Activated T-cell treated with anti-CD3 and anti-CD28 coated beads, Interleukin-2, amount 50 U/mL, for 72 hours (primary cell): Measurements from ENCODE around the gene RNLS. TPM values are rescaled to one million over a fixed set of nuclear protein-coding genes. Genes with fewer than 3 reads are reported as not detected.

Experiments
- ATAC-seq, 2 donors: fragments of 150-1000 bp; cut with Tn5 transposase; replicated peaks in 1 of 2; 2 replicates each; pipeline ENCODE4 v1.10.0; 2021; ENCODE audit warnings: moderate library complexity in 2 of 2, mild to moderate bottlenecking in 1 of 2
- DNase-seq, 2 donors: peaks; one replicate each; pipeline ENCODE4 v3.0.0; 2021 to 2022; ENCODE audit warnings: mixed read lengths in 1 of 2
- H3K27ac Mint-ChIP-seq: one replicate; pipeline ENCODE4 v1.8.0; 2022; ENCODE audit warnings: mild to moderate bottlenecking, moderate library complexity, mixed read lengths
- H3K27me3 Mint-ChIP-seq: one replicate; pipeline ENCODE4 v1.8.0; 2022; ENCODE audit warnings: low read depth, mixed read lengths
- H3K36me3 Mint-ChIP-seq, 2 donors: one replicate each; pipeline ENCODE4 v1.8.0; 2022; ENCODE audit warnings: mixed read lengths in 2 of 2, mild to moderate bottlenecking in 1 of 2; ENCODE audit not compliant: insufficient read depth in 2 of 2
- H3K4me1 Mint-ChIP-seq: one replicate; pipeline ENCODE4 v1.8.0; 2022; ENCODE audit warnings: low read depth, mixed read lengths
- H3K4me3 Mint-ChIP-seq, 2 donors: one replicate each; pipeline ENCODE4 v1.8.0; 2022; ENCODE audit warnings: mild to moderate bottlenecking in 2 of 2, mixed read lengths in 2 of 2, moderate library complexity in 2 of 2
- H3K9me3 Mint-ChIP-seq, 2 donors: one replicate each; pipeline ENCODE4 v1.8.0; 2022; ENCODE audit warnings: mixed read lengths in 2 of 2
- total RNA-seq, 2 donors: library from RNA; stranded (reverse); gene quantifications; one replicate each; pipeline ENCODE4 v1.2.3, GENCODE V29; 2022

Gene RNLS
- total RNA-seq, 2 donors from 2014 or later: 2.6 to 6.2 TPM

- no peaks in the 10 kb centered on the region for H3K27me3 Mint-ChIP-seq
- H3K4me1 Mint-ChIP-seq: no peaks in the 10 kb centered on the region
- no peak overlapping the region for H3K27ac Mint-ChIP-seq
- no peaks in the 10 kb centered on the region for H3K36me3 Mint-ChIP-seq
- H3K9me3 Mint-ChIP-seq: peaks cover 0 to 2% of the 10 kb centered on the region in 2 donors
- no peak overlapping the region for H3K4me3 Mint-ChIP-seq
- ATAC-seq (no peak), DNase-seq (no peak)
Measured at GRCh38 chr10:88455831-88456230, 127.3 kb downstream of the RNLS start.

GRCh38 chr10:88450201-88450600 lies 132.9 kb downstream of the RNLS start:
- ATAC-seq (no peak), DNase-seq (no peak)
- no peaks in the 10 kb centered on the region for H3K27me3 Mint-ChIP-seq
- no peak overlapping the region for H3K4me3 Mint-ChIP-seq
- no peak overlapping the region for H3K27ac Mint-ChIP-seq
- H3K36me3 Mint-ChIP-seq: peaks cover 0 to 5% of the 10 kb centered on the region in 2 donors
- no peaks in the 10 kb centered on the region for H3K4me1 Mint-ChIP-seq
- H3K9me3 Mint-ChIP-seq: peaks cover 0 to 2% of the 10 kb centered on the region in 2 donors

- DNase-seq (no peak), ATAC-seq (no peak)
- Mint-ChIP-seq H3K27ac (no peak overlapping the region), H3K9me3 (no peaks in the 10 kb centered on the region), H3K27me3 (no peaks in the 10 kb centered on the region), H3K36me3 (peaks cover 1 to 5% of the 10 kb centered on the region in 2 donors), H3K4me1 (no peaks in the 10 kb centered on the region), H3K4me3 (no peak overlapping the region)
Measured at GRCh38 chr10:88442716-88443115, 140.4 kb downstream of the RNLS start.

- Mint-ChIP-seq H3K4me1 (no peaks in the 10 kb centered on the region), H3K36me3 (peaks cover 1 to 2% of the 10 kb centered on the region in 2 donors), H3K27ac (no peak overlapping the region)
Measured at GRCh38 chr10:88440541-88440940, 142.6 kb downstream of the RNLS start.

GRCh38 chr10:88439932-88440331 lies 143.2 kb downstream of the RNLS start:
- Mint-ChIP-seq H3K4me3 (no peak overlapping the region), H3K9me3 (no peaks in the 10 kb centered on the region), H3K36me3 (peaks cover 0 to 1% of the 10 kb centered on the region in 2 donors), H3K4me1 (no peaks in the 10 kb centered on the region), H3K27ac (no peak overlapping the region), H3K27me3 (no peaks in the 10 kb centered on the region)
- DNase-seq (no peak), ATAC-seq (no peak)

More at GRCh38 chr10:88440541-88440940, 142.6 kb downstream of the RNLS start:
- Mint-ChIP-seq H3K27me3 (no peaks in the 10 kb centered on the region), H3K4me3 (no peak overlapping the region), H3K9me3 (no peaks in the 10 kb centered on the region)
- DNase-seq (no peak), ATAC-seq (no peak)

- no peaks in the 10 kb centered on the region for H3K4me1 Mint-ChIP-seq
- no peaks in the 10 kb centered on the region for H3K36me3 Mint-ChIP-seq
- no peaks in the 10 kb centered on the region for H3K27me3 Mint-ChIP-seq
- no peaks in the 10 kb centered on the region for H3K9me3 Mint-ChIP-seq
- no peak overlapping the region for H3K27ac Mint-ChIP-seq
- ATAC-seq (no peak), DNase-seq (no peak)
- no peak overlapping the region for H3K4me3 Mint-ChIP-seq
Measured at GRCh38 chr10:88437411-88437810, 145.7 kb downstream of the RNLS start.

- H3K36me3 Mint-ChIP-seq: no peaks in the 10 kb centered on the region
Measured at GRCh38 chr10:88433565-88434186, 149.4 kb downstream of the RNLS start.

GRCh38 chr10:88431103-88431502 lies 152.0 kb downstream of the RNLS start:
- no peak overlapping the region for H3K4me3 Mint-ChIP-seq
- ATAC-seq: no peak
- no peaks in the 10 kb centered on the region for H3K9me3 Mint-ChIP-seq
- H3K4me1 Mint-ChIP-seq: no peaks in the 10 kb centered on the region
- H3K27ac Mint-ChIP-seq: no peak overlapping the region
- no peak for DNase-seq
- H3K27me3 Mint-ChIP-seq: no peaks in the 10 kb centered on the region
- H3K36me3 Mint-ChIP-seq: no peaks in the 10 kb centered on the region

More at GRCh38 chr10:88433565-88434186, 149.4 kb downstream of the RNLS start:
- H3K9me3 Mint-ChIP-seq: no peaks in the 10 kb centered on the region
- H3K4me3 Mint-ChIP-seq: no peak overlapping the region
- DNase-seq (no peak), ATAC-seq (no peak)
- H3K27me3 Mint-ChIP-seq: no peaks in the 10 kb centered on the region
- no peaks in the 10 kb centered on the region for H3K4me1 Mint-ChIP-seq
- no peak overlapping the region for H3K27ac Mint-ChIP-seq

- no peak overlapping the region for H3K4me3 Mint-ChIP-seq
- H3K27me3 Mint-ChIP-seq: no peaks in the 10 kb centered on the region
- ATAC-seq: no peak
- H3K4me1 Mint-ChIP-seq: no peaks in the 10 kb centered on the region
- H3K36me3 Mint-ChIP-seq: no peaks in the 10 kb centered on the region
- no peak overlapping the region for H3K27ac Mint-ChIP-seq
- no peaks in the 10 kb centered on the region for H3K9me3 Mint-ChIP-seq
- no peak for DNase-seq
Measured at GRCh38 chr10:88428976-88429375, 154.1 kb downstream of the RNLS start.

- H3K27ac Mint-ChIP-seq: no peak overlapping the region
- no peak overlapping the region for H3K4me3 Mint-ChIP-seq
- H3K4me1 Mint-ChIP-seq: no peaks in the 10 kb centered on the region
- ATAC-seq: no peak
- no peaks in the 10 kb centered on the region for H3K36me3 Mint-ChIP-seq
- H3K9me3 Mint-ChIP-seq: no peaks in the 10 kb centered on the region
- DNase-seq: no peak
- H3K27me3 Mint-ChIP-seq: no peaks in the 10 kb centered on the region
Measured at GRCh38 chr10:88428442-88428841, 154.7 kb downstream of the RNLS start.

- H3K27me3 Mint-ChIP-seq: no peaks in the 10 kb centered on the region
- no peak overlapping the region for H3K27ac Mint-ChIP-seq
- DNase-seq (no peak), ATAC-seq (no peak)
- H3K36me3 Mint-ChIP-seq: no peaks in the 10 kb centered on the region
- no peaks in the 10 kb centered on the region for H3K9me3 Mint-ChIP-seq
- H3K4me3 Mint-ChIP-seq: no peak overlapping the region
- no peaks in the 10 kb centered on the region for H3K4me1 Mint-ChIP-seq
Measured at GRCh38 chr10:88427024-88427423, 156.1 kb downstream of the RNLS start.

- ATAC-seq (no peak), DNase-seq (no peak)
- no peak overlapping the region for H3K27ac Mint-ChIP-seq
- no peaks in the 10 kb centered on the region for H3K9me3 Mint-ChIP-seq
- no peaks in the 10 kb centered on the region for H3K27me3 Mint-ChIP-seq
- H3K4me3 Mint-ChIP-seq: no peak overlapping the region
- no peaks in the 10 kb centered on the region for H3K4me1 Mint-ChIP-seq
- H3K36me3 Mint-ChIP-seq: no peaks in the 10 kb centered on the region
Measured at GRCh38 chr10:88424881-88425280, 158.2 kb downstream of the RNLS start.

- Mint-ChIP-seq H3K36me3 (no peaks in the 10 kb centered on the region), H3K9me3 (no peaks in the 10 kb centered on the region), H3K27ac (no peak overlapping the region), H3K4me3 (no peak overlapping the region), H3K4me1 (no peaks in the 10 kb centered on the region), H3K27me3 (no peaks in the 10 kb centered on the region)
- no peak for DNase-seq
- no peak for ATAC-seq
Measured at GRCh38 chr10:88423732-88424131, 159.4 kb downstream of the RNLS start.

- no peak overlapping the region for H3K27ac Mint-ChIP-seq
- ATAC-seq (no peak), DNase-seq (no peak)
- no peak overlapping the region for H3K4me3 Mint-ChIP-seq
- H3K27me3 Mint-ChIP-seq: no peaks in the 10 kb centered on the region
- H3K4me1 Mint-ChIP-seq: no peaks in the 10 kb centered on the region
- H3K36me3 Mint-ChIP-seq: no peaks in the 10 kb centered on the region
- no peaks in the 10 kb centered on the region for H3K9me3 Mint-ChIP-seq
Measured at GRCh38 chr10:88421590-88421989, 161.5 kb downstream of the RNLS start.
